Measurements from ENCODE around the gene DAPK1.

DAPK1 gene

DNA sequence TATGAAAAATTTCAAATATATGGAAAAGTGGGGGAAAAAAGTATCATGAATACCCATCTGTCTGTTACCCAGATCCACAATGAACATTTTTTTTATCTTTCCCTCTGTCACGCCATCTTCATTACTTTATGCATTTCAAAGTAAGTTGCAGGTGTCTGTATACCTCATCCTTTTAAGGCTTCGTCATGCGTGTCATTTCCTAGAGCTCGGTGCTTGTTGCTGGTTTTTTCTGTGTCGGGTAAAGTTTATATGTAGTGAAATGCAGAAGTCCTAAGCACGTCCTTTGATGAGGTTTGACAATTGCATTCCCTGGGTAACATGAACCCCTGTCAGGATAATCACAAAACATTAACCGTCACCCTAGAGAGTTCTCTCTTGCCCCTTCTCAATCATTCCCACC is 52.1 kb downstream of the DAPK1 start:
- TF ChIP-seq, protein P1, sequence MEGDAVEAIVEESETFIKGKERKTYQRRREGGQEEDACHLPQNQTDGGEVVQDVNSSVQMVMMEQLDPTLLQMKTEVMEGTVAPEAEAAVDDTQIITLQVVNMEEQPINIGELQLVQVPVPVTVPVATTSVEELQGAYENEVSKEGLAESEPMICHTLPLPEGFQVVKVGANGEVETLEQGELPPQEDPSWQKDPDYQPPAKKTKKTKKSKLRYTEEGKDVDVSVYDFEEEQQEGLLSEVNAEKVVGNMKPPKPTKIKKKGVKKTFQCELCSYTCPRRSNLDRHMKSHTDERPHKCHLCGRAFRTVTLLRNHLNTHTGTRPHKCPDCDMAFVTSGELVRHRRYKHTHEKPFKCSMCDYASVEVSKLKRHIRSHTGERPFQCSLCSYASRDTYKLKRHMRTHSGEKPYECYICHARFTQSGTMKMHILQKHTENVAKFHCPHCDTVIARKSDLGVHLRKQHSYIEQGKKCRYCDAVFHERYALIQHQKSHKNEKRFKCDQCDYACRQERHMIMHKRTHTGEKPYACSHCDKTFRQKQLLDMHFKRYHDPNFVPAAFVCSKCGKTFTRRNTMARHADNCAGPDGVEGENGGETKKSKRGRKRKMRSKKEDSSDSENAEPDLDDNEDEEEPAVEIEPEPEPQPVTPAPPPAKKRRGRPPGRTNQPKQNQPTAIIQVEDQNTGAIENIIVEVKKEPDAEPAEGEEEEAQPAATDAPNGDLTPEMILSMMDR (IDR thresholded peaks at IDR 0.05; ENCODE audit: insufficient read depth, low read length, missing control alignments): no peak
- H3K4me3 ChIP-seq (ENCODE audit: low read depth, low read length): no peak overlapping the region
- POLR2A ChIA-PET: no interaction called here
- CTCF ChIA-PET: no interaction called here
- DNase-seq (ENCODE audit: low read depth, low spot score): no peak

DNA sequence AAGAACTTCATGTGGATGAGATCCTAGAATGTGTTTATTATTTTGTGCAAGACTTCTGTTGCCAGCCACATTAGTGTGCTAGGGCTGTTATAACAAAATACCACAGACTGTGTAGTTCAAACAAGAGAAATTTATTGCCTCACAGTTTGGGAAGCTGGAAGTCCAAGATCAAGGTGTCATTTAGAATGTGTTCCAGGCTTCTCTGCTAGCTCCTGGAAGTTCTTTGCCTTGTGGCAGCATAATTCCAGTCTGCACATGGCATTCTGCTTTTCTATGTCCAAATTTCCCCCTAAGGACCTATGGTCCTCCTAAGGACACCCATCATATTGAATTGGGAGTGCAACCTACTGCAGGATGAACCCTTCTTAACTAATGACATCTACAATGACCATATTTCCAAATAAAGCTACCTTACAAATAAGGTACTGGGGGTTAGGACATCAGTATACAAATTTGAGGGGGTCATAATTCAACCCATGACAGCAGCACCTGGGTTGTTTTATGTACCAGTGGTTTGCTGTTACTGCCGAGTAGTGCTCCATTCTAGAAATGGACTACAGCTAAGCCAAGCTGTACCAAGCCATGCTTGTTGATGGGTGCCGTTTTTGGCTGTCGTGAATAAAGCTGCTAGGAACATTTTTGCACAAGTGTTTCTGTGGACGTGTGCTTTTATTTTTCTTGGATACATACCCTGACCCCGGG is 52.7 kb downstream of the DAPK1 start:
- H3K4me3 ChIP-seq (ENCODE audit: low read depth, low read length): no peak overlapping the region
- DNase-seq (ENCODE audit: low read depth, low spot score): no peak
- TF ChIP-seq, protein P1 (IDR thresholded peaks at IDR 0.05; ENCODE audit: insufficient read depth, low read length, missing control alignments): no peak
- CTCF ChIA-PET: no interaction called here
- POLR2A ChIA-PET: no interaction called here

DNA sequence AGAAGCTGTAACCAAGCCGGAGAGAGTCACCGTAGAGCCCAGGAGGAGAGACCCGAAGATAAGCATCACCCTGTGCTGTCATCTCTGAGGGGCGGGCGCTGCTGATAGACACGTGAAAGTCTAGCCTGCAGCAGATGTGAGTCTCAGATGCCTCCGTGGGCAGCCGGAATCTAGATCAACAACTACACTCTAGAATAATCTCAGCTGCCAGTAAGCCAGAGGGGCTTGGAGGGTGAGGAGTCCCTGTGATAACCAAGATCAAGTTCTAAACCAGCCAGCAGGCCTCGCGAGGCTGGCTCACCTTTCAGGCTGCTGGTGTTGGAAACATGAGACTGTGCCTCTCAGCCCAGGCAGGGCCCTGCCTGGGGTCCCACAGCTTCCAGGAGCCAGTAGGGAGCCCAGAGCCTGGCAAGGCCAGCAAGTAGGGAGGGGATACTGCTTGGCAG is 54.1 kb downstream of the DAPK1 start:
- no peak overlapping the region for H3K4me3 ChIP-seq (ENCODE audit: low read depth, low read length)
- POLR2A ChIA-PET: interaction anchor here (0.6 kb wide), 1 partner anchor 646 kb away, joined by 3 read pairs; no protein-coding TSS in a partner anchor
- TF ChIP-seq, protein P1 (IDR thresholded peaks at IDR 0.05; ENCODE audit: insufficient read depth, low read length, missing control alignments): no peak
- DNase-seq (ENCODE audit: low read depth, low spot score): no peak
- CTCF ChIA-PET: no interaction called here

DNA sequence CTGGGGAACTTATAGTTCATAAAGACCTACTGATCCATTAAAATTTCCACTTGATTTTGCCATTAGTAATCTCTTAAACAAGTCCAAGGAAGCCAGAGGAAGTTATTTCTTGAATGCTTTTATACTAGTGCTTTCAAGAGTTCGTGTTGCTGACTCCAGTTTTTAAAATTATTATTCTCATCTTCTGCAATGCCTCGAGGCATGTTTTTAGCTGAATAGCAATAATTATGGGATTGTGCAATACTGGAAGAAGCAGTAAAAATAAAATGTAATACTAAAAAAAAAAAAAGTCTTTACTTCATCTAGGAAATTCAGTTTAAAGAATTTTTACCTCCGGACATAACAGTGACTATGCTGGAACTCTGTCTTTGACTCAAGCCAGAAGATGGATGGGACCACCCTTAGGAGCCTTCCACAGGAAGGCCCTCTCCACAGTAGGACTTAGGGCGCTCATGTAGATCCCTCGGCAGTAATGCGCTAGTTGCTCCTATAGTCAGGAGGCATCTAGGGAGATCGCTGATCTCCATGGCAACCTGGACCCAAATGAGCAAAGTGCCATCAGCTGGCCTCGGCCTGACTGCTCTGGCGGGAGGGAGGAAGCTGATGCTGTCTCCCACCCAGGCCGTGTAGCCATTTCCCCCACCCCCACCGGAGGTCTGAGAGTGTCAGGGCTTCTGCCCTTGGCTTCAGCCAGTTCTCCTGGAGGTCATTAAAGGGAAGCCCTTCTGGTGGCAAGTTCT is 56.7 kb downstream of the DAPK1 start:
- ChIA-PET POLR2A (no interaction called here), CTCF (no interaction called here)
- H3K4me3 ChIP-seq (ENCODE audit: low read depth, low read length): no peak overlapping the region
- TF ChIP-seq, protein P1 (IDR thresholded peaks at IDR 0.05; ENCODE audit: insufficient read depth, low read length, missing control alignments): no peak
- DNase-seq (ENCODE audit: low read depth, low spot score): no peak

DNA sequence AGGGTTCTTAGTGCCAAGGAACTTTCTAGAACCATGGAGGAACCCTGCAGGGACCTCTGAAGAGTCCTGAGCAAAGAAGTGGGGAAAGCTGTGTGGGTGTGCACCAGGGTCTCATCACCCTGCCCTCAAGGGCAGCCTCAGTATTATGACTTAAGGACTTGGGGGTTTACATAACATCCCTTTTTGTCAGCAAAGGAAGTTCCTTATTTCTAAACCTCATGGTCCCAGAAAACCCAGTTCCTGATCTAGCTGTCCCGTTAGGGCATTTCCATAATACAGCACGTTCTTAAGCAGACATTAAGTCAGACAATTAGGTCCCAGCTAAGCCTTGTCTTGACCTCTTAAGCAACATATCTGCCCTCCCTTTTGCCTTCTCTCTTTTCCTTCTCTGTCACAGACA is 57.3 kb downstream of the DAPK1 start:
- H3K4me3 ChIP-seq (ENCODE audit: low read depth, low read length): no peak overlapping the region
- ChIA-PET CTCF (no interaction called here), POLR2A (no interaction called here)
- DNase-seq (ENCODE audit: low read depth, low spot score): no peak
- TF ChIP-seq, protein P1 (IDR thresholded peaks at IDR 0.05; ENCODE audit: insufficient read depth, low read length, missing control alignments): no peak

DNA sequence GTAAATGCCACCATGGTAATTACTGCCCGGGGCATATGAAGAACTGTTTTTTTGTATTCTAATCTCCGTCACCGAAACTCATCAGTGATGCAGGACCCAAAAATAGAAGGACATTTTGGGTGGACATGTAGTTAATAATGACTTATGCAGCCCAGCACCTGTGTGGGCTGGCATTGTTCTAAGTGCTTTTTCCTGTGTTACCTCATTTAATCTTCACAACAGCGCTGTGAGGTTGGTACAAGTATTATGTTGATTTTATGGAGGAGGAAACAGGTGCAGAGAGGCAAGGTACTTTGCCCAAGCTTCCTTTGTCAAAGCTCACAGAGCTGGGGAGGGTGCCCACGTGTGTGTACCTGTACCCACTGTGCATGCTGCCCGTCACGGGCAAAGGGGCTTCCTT is 58.4 kb downstream of the DAPK1 start:
- H3K4me3 ChIP-seq (ENCODE audit: low read depth, low read length): no peak overlapping the region
- TF ChIP-seq, protein P1 (IDR thresholded peaks at IDR 0.05; ENCODE audit: insufficient read depth, low read length, missing control alignments): no peak
- DNase-seq (ENCODE audit: low read depth, low spot score): no peak
- ChIA-PET CTCF (no interaction called here), POLR2A (no interaction called here)
